ENCODE measurements around the gene TBKBP1.

GRCh38 chr17:47704736-47705135 lies 10.8 kb downstream of the TBKBP1 start:
- TF ChIP-seq CTCF (IDR thresholded peaks at IDR 0.05) (no peak), POLR2A (IDR thresholded peaks at IDR 0.05) (no peak), POLR2AphosphoS5 (IDR thresholded peaks at IDR 0.05) (no peak)

Data from breast epithelium (tissue), 3 donors.